ENCODE results near the gene ERRFI1. TPM values are rescaled to one million over a fixed set of nuclear protein-coding genes. Genes with fewer than 3 reads are reported as not detected.

Gene ERRFI1
- total RNA-seq, 2 experiments from 2014 or later = 1.6 to 2.2 TPM

- Mint-ChIP-seq H3K9me3 (no peaks in the 10 kb centered on the region), H3K4me1 (ENCODE audit: low read depth) (peaks cover 6% of the 10 kb centered on the region), H3K36me3 (ENCODE audit: low read depth) (peaks cover 32% of the 10 kb centered on the region), H3K27me3 (no peaks in the 10 kb centered on the region), H3K27ac (peak overlapping the region; percentile 46), H3K4me3 (no peak overlapping the region)
- ChIA-PET CTCF (interaction anchor here (0.9 to 1.3 kb wide), 2 partner anchors 10 to 23 kb away, joined by 3 to 4 read pairs; no protein-coding TSS in a partner anchor), POLR2A (interaction anchor here (0.7 kb wide), 1 partner anchor 379 kb away, joined by 3 read pairs; no protein-coding TSS in a partner anchor)
- DNase-seq (no peak), ATAC-seq (no peak)
- TF ChIP-seq CTCF (IDR thresholded peaks at IDR 0.05) = no peak
- intact Hi-C loops (cut with micrococcal nuclease) = no loop called here
Observed at GRCh38 chr1:7991504-7992440, 34.3 kb downstream of the ERRFI1 start.

- H3K27ac Mint-ChIP-seq = peak overlapping the region; percentile 37
- intact Hi-C loops (cut with micrococcal nuclease) = no loop called here
- CTCF ChIA-PET = interaction anchor here (0.7 to 1.3 kb wide), 2 partner anchors 14 to 322 kb away, joined by 3 read pairs; no protein-coding TSS in a partner anchor
Observed at GRCh38 chr1:7989762-7990428, 36.2 kb downstream of the ERRFI1 start.

GRCh38 chr1:7988576-7988975, 37.5 kb downstream of the ERRFI1 start:
- ChIA-PET POLR2A (no interaction called here), CTCF (interaction anchor here (1.3 to 1.5 kb wide), 2 partner anchors 13 to 321 kb away, joined by 3 to 5 read pairs; no protein-coding TSS in a partner anchor)
- Mint-ChIP-seq H3K4me3 (no peak overlapping the region), H3K36me3 (ENCODE audit: low read depth) (peaks cover 54% of the 10 kb centered on the region), H3K27ac (no peak overlapping the region), H3K27me3 (no peaks in the 10 kb centered on the region), H3K4me1 (ENCODE audit: low read depth) (peaks cover 5% of the 10 kb centered on the region), H3K9me3 (no peaks in the 10 kb centered on the region)
- intact Hi-C loops (cut with micrococcal nuclease) = no loop called here
- ATAC-seq = no peak
- no peak for DNase-seq
- no peak for TF ChIP-seq CTCF (IDR thresholded peaks at IDR 0.05)

More at GRCh38 chr1:7989762-7990428, 36.2 kb downstream of the ERRFI1 start:
- ATAC-seq (no peak), DNase-seq (no peak)
- peaks cover 9% of the 10 kb centered on the region for H3K4me1 Mint-ChIP-seq (ENCODE audit: low read depth)
- H3K27me3 Mint-ChIP-seq = no peaks in the 10 kb centered on the region
- TF ChIP-seq CTCF (IDR thresholded peaks at IDR 0.05) = no peak
- no peaks in the 10 kb centered on the region for H3K9me3 Mint-ChIP-seq
- H3K36me3 Mint-ChIP-seq (ENCODE audit: low read depth) = peaks cover 46% of the 10 kb centered on the region
- H3K4me3 Mint-ChIP-seq = no peak overlapping the region
- POLR2A ChIA-PET = no interaction called here

- H3K27me3 Mint-ChIP-seq = no peaks in the 10 kb centered on the region
- DNase-seq (no peak), ATAC-seq (no peak)
- H3K4me1 Mint-ChIP-seq (ENCODE audit: low read depth) = peaks cover 5% of the 10 kb centered on the region
- H3K9me3 Mint-ChIP-seq = no peaks in the 10 kb centered on the region
- CTCF ChIA-PET = interaction anchor here (1.5 kb wide), 1 partner anchor 12 kb away, joined by 5 read pairs; no protein-coding TSS in a partner anchor
- H3K36me3 Mint-ChIP-seq (ENCODE audit: low read depth) = peaks cover 64% of the 10 kb centered on the region
- intact Hi-C loops (cut with micrococcal nuclease) = no loop called here
- POLR2A ChIA-PET = no interaction called here
- no peak overlapping the region for H3K27ac Mint-ChIP-seq
- no peak overlapping the region for H3K4me3 Mint-ChIP-seq
- TF ChIP-seq CTCF (IDR thresholded peaks at IDR 0.05) = no peak
Observed at GRCh38 chr1:7987528-7987927, 38.6 kb downstream of the ERRFI1 start.
